ENCODE data around the gene BCDIN3D.

Gene BCDIN3D

DNA sequence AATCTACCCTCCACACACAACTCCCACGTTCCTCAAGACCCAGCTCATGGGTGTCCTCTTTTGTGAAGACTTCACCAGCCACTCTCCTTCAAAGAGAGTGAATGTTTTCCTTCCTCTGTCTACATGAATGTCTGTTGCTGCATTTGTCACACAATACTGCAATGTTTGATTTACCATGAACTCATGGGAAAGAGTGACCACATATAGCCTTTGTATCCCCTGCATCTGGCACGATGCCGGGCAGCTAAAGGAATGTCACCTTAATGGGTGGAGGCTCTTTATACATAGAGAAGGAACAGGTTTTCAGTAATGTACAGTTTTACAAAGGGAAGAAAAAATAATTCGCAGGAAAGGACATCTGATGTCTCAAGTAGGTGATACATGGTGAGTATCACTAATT is 12.1 kb upstream of the BCDIN3D start:
- DNase-seq = no peak

DNA sequence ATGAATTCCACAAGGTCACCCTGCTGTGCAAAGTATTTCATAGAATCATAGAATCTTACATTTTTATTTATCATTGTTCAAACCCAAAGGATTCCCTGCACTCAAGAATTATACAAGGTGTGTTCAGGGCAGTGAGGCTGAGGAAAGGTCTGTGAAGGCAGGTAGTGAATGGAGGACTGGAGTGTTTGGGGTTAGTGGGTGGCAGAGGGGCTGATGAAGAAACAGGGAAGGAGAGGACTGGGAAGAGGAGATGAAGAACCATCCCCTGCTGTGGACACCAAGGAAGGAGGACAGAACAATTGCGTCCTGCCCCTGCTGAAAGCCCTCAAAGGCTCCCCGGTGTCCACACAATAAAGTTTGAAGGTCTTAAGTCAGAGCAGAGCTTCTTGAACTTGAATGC is 10.8 kb upstream of the BCDIN3D start:
- DNase-seq = no peak

DNA sequence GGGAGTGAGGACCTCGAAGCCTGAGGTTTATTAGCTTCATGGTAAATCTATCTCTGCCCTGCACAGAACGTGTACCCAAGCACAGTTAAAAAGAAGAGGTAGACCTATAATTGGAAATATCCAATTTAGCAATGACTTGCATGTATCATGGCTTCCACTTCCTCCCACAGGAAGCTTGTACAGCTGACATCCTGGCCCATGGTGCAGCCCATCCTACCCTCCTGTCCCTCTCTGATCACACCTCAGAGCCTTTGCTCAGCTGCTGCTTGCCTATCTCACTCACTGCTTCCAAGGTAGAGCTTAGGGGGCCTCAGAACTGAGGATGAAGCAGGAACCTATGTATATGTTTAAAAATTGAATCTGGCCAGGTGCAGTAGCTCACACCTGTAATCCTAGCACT is 4.3 kb upstream of the BCDIN3D start:
- no peak for DNase-seq

DNA sequence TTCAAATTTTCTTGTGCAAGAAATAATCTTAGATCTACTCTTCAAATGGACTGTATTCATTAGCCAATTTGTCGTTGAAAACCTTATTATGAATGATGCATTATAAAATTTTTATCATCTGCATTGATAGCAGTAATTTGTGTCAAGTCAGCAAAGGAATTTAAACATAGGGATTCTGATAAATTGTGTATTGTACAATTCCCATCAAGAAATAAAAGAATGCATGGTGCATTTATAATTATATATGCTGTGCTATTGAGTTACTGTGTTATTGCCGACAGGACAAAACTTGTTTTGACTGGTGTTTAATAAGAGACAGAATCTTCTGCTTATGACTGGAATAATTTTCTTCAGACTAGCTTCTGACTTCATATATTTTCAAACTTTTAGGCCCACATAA is 3.1 kb upstream of the BCDIN3D start:
- no peak for DNase-seq

DNA sequence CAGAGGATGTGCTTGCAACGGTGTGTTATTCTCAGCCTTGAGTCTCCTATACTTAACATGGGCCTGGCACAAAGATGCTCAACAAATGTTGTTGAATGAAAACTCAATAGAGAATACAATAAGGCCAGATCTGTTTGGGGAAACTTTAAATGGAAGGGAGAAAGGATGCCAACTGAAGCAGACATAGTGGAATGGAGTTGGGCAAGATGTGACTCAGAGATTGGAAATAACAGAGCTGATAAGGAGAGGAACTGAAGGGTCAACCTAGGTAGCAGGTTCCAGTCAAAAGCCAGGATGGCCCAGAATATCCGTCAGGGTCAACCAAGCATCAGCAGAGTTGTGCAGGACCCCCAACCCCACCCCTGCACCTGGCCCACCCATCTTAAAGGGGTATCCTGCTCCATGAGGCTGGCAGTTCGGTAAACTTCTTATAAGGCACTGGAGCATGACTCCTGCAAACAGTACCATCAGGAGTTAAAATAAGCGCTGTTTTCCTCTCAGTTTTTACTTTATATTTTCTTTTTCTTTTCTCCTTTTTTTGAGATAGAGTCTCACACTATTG is 1.1 kb upstream of the BCDIN3D start:
- DNase-seq = no peak

DNA sequence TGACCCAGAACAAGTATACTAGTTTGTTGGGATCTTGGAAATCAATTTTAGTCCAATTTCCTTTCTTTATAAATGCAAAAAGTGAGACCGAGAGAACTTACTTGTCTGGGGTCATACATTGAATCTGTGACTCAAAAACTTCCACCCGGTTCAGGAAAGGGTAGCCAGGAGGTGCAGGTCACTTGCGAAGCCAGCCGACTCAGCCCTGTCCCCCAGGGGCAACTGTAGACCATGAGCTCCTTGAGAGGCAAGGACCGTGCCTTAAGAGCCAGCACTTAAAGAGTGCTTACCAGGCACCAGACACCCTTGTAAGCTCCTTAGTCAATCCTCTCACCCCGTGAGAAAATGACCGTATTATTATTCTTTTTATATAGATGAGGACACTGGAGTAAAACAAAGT is 505 bp upstream of the BCDIN3D start:
- DNase-seq = no peak

DNA sequence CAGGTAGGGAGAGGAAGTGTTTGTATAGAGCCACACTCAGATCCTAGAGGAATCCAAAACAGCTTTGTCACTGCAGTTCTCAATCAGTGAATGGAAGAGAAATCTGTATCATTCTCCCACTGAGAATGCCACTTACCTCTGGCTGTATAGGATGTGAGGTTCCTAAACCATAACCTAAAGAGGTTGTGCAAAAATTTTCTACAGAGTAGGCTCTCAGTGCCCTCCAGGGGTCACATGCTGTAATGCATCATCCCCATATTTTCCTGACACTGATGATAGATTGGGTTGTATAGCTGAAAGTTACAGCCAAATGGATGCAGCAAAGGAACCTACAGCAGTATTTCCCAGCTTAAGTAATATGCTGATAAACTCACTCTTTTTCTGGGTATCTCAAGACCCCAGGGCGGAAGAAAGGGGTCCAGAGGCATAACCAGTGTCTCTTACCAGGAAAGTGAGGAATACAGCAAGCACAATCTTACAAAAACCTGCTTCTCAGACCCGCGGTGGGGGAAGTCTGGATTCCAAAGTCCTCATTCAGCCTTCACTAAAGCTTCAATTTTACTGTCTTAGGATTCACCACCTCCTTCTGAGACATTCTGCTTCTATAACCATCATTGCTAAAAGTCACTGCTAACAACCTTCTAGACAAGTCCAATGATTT is 3.8 kb downstream of the BCDIN3D start:
- peak; percentile 2 for DNase-seq

DNA sequence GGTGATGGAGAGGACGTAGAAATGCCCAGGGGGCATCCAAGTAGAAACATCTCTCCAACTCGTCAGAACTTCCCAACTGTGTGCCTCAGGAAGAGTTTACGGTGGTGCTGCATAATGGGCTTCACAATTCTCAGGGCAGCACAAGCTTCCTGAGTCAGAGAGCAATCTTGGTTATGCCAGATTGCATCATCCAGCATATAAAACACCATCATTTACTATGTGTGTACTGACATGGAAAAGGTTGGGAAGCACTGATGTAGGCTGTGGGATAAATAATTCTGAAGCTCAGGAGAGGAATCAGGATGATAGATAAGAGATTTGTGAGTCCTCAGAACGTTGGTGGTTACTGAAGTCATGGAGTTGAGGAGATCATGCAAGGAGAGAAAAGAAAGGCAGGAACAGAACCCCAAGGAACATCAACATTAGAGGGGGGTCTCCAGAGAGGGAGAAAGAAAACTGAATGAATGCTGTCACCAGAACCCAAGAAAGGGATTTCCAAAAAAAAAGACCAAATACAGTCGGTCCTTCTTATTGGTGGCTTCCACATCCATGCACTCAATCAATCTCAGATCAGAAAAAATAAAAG is 10.0 kb downstream of the BCDIN3D start:
- no peak for DNase-seq

DNA sequence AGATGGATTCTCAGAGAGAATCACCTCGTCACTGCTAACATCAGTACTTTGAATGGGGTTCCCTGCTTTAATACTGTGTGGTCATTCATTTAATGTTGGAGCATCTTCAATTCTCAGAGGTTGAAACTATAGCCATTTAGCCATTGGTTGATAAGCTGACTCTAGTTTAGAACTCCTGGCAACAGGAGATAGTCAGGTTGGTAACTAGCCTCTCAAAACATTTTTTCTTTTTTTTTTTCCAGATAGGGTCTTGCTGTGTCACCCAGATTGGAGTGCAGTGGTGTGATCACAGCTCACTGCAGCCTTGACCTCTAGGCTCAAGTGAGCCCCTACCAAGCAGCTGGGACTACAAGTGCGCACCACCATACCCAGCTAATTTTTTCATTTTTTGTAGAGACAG is 11.2 kb downstream of the BCDIN3D start:
- no peak for DNase-seq

DNA sequence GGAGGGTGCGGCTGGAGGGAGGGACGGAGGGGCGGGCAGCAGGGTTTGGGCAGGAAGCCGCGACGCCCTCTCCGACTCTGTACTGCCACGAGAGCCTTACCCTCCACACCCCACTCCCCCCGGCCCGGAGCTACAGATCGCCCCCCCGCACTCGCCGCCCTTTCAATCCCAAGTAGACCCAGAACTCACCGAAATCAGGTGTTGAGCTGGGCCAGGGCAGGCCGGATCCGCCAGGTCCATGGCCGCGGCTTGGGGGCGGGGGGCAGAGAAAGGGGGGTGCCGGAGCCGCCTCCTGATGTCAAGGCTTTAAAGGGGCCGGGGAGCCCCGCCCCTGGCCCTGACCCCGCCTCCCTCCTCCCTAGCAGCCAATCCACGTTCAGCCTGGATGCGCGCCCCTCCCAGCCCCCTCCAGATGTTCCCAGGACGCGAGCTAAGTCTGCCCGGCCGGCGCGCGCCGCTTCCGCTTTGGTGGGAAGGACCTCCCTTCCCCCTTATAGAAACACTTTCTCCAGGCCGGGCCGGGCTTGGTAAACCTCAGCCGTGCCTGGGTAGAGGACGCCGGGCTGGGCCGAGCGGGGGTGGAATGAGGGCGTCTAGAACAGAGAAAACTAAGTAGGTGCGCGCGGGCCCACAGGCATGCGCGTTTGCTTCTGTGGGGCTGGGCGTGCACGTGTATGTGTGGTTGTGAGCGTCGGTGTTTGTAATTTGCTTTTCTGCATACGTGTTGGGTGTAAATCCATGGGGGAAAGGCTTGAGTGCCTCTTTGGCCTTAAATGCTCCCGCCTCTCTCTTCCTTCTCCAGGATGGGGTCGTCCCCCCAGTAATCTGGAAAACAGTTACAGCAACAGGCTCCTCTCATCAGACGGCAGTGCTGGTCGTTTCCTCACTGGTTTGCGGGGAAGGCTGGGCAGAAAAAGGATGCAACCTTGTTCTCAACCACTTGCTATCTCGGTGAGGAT is 14.5 kb downstream of the BCDIN3D start, which contains the start of gene NCKAP5L:
Gene NCKAP5L (minus strand): TSS at position 281 of the 959 bp plus-strand sequence. CDS start 24,369 bp downstream, outside the sequence.
- peak; percentile 68 for DNase-seq

DNA sequence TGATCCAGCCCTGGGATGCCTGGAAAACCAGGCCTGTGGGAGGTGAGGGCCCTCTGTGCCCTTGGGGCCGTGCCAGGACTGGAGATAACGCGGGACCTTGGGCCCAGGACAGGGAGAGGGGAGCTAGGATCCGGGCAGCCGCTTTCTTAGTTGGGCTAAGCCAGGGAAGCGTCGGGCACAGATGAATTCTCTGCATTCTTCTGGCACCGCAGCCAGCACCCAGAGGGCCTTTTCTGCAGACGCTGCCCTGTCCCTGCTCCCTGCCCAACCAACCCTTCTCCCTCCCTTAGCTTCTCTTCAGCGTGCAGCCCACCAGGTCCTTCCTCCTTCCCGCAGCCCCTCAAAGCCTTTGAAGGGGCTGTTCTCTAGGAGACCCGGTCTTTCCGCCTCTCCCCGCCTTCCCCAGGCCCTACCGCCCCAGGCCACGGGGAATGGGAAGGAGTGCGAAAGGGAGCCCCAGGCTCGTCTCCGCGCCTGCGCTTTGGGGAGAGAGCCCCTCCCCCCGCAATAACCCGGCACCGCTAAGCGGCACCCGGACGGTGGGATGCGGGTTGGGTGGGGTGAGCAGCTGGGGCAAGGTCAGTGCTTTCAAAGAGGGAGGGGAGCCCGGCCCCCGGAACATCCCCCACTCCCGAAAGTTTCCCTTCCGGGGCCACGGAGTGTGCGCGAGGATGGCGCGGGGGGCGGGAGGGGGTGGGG is 15.4 kb downstream of the BCDIN3D start:
- peak; percentile 13 for DNase-seq

DNA sequence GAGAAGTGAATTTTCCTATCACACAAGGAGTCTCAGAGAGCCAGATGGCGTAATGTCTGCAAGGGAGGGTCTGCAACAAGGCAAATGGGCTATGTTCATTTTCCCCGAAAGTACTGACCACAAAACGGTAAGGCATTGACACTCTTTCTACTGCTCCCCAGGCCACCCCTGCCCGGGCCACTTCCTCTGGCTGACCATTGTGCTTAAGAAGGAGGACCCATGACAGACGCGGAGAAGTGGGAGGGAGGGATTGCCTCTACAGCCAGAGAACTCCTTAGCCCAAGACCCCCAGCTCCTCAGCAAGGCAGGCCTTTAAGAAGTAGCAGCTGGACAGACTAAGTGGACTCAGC is 15.9 kb downstream of the BCDIN3D start:
- DNase-seq = no peak

DNA sequence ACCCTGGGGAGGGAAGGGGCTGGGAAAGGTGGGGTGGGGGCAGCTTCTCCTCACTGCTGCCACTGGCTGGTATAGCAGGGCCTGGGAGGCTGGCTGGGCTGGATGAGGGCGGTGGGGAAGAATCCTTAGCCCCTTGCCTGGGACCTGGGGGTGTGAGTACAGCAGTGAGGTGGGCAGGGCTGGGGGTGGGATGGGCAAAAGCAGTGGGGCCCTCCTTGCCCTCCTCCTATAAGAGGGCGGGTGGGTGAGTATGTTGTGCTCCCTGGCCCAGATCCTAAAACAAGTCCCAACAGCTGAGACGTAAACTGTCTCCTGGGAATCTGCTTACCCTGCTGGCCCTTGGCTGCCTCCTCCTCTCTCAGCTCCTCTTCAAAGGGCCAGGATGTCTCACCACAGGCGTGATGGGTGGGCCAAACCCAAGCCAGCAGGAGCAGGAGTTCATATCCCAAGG is 16.9 kb downstream of the BCDIN3D start:
- no peak for DNase-seq

DNA sequence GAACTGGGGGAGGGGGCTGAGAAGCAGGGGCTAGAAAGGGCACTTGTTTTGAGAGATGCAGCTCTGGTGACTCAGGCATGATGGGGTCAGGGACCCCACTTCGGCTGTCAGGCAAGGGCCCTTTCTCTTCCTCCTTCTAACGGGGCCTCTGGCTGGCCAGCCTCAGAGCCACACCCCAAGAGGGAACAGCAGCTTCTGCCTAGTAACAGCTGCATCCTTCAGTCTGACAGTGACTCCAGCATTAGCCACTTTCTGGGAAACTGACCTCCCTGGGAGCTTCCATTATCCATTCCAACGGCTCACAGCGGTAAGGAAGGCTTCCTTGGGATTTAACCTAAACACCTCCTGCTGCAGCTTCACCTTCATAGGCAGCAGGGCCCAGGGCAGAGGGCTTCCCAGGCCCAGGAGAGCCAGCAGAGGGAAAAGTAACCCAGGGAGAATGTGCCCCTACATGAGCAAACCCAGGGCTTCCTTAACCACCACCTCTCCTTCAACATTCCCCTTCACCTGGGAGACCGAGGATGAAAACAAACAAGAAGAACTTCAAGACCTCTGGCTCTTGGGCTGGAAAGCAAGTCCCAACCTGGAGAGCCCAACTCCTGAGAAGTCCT is 17.4 kb downstream of the BCDIN3D start:
- no peak for DNase-seq

DNA sequence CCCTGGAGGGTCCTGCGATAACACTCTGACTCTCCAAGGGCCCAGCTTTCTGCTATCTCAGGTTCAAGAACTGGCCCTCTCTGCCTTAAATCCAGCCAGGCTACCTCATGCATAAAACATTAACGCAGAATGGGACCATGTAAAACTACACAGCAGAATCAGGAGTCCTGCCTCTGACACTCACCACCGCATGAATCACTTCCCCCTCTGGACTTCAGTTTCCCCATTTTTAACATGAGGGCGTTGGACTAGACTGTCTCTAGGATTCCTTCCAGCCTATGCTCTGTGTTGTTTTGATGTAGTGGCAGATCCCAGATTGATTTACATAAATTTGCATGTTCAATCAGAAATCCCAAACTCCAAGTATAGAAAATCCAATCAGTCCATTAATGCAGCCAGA is 18.0 kb downstream of the BCDIN3D start:
- DNase-seq = no peak

DNA sequence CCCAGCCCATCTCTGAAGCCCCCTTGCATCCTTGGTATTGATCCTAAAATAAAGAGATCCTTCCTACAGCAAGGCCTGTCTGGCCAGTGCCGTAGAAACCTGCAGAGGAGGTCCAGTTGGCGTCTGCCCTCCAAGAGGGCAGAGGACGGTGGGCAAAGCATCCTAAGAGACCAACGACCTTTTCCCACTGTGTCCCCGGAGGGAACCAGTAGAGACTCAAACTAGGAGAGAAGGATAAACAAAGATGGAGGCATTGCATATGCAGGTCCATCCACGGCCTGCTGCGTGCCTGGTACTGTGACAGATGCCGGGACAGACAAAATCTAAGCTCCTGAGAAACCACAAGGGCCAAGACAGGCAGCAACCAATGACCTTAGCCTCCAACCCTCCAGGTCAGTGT is 18.5 kb downstream of the BCDIN3D start:
- no peak for DNase-seq

DNA sequence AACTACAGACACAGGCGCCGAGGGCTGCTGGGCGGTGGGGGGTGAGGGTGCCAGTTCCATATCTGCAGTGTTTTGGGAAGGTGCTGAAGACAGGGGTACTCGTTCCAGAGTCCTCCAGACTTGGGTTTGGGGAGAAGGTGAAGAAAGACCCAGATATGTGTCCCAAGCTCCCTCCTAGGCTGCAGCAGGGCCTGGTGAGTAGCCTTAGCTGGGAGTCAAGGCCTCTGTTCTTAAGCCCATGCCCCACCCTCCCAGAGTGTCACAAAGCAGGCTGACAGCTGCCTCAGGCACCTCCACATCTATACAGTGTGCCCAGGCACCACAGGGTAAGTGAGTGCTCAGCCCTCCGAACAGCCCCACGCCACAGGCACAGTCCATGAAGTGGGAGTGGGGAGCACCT is 19.0 kb downstream of the BCDIN3D start:
- DNase-seq = no peak

DNA sequence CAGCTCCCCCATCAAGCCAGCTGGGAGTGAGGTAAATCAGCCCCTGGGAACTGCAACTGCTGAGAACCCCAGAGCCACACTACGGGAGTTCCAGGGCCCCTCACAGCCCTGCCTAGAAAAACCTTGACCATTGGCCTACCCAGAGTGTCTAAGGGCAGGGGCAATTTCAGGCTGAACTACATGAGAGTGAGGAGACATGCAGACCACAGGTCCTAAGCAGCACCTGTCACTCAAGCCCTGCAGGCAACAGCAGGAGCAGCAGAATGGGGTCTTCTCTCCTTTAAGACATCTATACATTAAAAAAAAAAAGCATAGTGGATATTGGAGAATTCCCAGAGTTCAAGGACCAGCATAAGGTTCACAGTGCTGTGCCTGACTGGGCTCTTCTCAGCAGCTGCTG is 19.6 kb downstream of the BCDIN3D start:
- no peak for DNase-seq

DNA sequence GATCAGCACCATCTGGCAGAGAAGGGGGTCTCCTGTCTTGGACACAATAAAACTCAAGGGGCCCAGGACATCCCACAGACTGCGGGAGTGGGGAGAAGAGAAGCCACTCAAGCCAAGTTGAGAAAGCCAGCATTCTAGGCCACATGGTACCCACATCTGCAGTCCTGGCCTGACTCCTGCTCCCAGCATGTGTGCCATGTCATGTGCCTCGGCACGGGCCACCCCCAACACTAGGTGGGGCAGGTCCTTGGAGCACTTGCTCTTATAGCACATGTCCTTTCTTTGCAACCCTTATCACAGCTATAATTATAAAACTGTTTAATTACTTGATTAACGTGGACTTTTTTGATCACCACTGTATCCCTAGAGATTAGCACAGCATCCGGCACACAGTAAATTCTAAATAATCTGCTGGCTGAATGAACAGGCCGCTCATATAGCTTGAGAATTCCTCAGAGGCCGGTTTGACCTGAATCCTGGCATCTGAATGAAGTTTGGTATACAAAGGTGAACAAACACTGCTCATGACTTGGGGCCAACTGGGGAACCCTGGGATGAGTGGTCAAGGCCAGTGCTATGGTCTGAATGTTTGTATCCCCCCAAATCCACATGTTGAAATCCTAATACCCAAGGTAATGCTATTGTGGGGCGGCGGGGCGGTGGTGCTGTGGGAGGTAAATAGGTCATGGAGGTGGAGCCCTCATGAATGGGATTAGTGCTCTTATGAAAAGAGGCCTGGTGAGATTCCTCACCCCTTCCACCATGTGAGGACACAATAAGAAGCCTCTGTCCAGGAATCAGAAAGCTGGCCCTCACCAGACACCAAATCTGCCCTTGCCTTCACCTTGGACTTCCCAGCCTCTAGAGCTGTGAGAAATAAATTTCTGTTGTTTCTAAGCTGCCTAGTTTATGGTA is 21.3 kb downstream of the BCDIN3D start:
- DNase-seq = no peak

DNA sequence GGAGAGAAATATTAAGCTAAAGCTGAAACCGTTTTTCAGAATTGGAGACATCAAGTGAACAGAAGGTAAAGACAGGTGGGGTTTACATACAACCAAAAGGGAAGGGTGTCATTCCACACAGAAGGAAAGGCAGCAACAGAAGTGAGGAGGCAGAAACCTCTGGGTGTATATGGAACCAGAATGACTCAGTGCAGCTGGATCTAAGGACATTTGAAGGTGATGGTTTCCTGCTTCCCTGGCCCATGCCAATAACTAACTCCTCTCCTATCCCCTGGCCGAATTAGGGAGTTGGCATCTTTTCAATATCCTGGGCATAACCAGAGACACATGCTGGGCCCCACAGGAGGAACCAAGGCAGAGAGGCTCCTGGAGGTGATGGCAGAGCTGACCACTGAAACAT is 23.1 kb downstream of the BCDIN3D start:
- DNase-seq = no peak

DNA sequence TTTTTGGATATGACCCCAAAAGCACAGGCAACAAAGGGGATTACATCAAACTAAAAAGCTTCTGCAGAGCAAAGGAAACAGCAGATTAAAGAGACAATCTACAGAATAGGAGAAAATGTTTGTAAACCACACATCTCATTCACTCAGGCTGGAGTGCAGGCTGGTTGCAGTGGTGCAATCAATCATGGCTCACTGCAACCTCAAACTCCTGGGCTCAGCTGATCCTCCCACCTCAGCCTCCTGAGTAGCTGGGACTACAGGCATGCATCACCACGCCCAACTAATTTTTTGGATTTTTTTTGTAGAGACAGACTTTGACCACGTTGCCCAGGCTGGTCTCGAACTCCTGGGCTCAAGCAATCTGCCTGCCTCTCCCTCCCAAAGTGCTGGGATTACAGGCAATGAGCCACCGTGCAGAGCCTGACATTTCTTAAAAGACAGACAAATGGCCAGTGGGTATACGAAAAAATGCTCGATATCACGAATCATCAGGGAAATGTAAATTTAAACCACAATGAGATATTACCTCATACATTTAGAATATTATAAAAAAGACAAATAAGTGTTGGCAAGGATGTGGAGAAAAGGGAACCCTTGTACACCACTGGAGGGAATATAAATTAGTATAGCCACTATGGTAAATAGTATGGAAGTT is 24.5 kb downstream of the BCDIN3D start:
- no peak for DNase-seq

Data from NCI-H345 (cell line).